ENCODE measurements around the gene ELF1.

DNA sequence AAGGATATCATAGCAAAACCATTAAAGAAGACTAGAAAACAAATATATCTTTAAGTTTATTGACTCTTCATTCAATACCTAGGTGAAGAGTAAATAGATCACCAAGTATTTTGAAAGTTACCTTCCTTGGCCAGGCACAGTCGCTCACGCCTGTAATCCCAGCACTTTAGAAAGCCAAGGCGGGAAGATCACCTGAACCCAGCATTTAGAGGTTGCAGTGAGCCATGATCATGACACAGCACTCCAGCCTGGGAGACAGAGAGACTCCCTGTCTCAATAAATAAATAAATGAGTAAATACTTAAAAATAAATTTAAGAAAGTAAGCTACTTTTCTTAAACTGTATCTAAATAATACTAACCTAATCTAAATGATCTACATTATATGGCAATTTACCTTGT, 33.3 kb upstream of the ELF1 start:
- TF ChIP-seq, protein P1, sequence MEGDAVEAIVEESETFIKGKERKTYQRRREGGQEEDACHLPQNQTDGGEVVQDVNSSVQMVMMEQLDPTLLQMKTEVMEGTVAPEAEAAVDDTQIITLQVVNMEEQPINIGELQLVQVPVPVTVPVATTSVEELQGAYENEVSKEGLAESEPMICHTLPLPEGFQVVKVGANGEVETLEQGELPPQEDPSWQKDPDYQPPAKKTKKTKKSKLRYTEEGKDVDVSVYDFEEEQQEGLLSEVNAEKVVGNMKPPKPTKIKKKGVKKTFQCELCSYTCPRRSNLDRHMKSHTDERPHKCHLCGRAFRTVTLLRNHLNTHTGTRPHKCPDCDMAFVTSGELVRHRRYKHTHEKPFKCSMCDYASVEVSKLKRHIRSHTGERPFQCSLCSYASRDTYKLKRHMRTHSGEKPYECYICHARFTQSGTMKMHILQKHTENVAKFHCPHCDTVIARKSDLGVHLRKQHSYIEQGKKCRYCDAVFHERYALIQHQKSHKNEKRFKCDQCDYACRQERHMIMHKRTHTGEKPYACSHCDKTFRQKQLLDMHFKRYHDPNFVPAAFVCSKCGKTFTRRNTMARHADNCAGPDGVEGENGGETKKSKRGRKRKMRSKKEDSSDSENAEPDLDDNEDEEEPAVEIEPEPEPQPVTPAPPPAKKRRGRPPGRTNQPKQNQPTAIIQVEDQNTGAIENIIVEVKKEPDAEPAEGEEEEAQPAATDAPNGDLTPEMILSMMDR (IDR thresholded peaks at IDR 0.05) = no peak
- TF ChIP-seq POLR2A (IDR thresholded peaks at IDR 0.05) = no peak
- no peak for TF ChIP-seq EP300 (IDR thresholded peaks at IDR 0.05)

Measured in tibial nerve (tissue), 4 donors.